PC-9 (cell line): ENCODE results near the gene ARHGAP26. TPM values are rescaled to one million over a fixed set of nuclear protein-coding genes. Genes with fewer than 3 reads are reported as not detected.

ENCODE experiments used
- BruUV-seq: library from RNA; stranded (reverse); fragments of 400-500 nt; replicated peaks from 2 replicates; lab custom pipeline; 2021; lab: Mats Ljungman, UMichigan
- CTCF ChIA-PET: fragments of 300-600 bp; sonication (Branson Sonifier 250); formaldehyde crosslinking; loops from one replicate; lab custom pipeline; 2022; ENCODE audit warnings: antibody characterized with exemption; lab: Charles Lee
- POLR2A ChIA-PET: fragments of 300-600 bp; sonication (Branson Sonifier 250); formaldehyde crosslinking; loops from one replicate; lab custom pipeline; 2022; ENCODE audit warnings: antibody characterized with exemption; ENCODE audit not compliant: unreplicated experiment; lab: Charles Lee
- DNase-seq, 2 experiments: peaks; one replicate each; pipeline versions ENCODE4 v3.0.0 to v3.0.0-alpha.2; 2015 to 2022; ENCODE audit warnings: mixed read lengths in 1 of 2
- H2AFZ ChIP-seq: fragments of 200-600 bp; sonication (generic); 2 replicates; pipeline ENCODE4 v1.8.1; 2017; ENCODE audit warnings: antibody characterized with exemption
- H3F3A ChIP-seq: fragments of 200-600 bp; sonication (generic); 2 replicates; pipeline ENCODE4 v1.8.1; 2017; ENCODE audit warnings: antibody characterized with exemption, mild to moderate bottlenecking, low read depth; ENCODE audit not compliant: insufficient read depth
- H3K27ac ChIP-seq: fragments of 200-600 bp; sonication (generic); 2 replicates; pipeline ENCODE4 v1.6.1; 2016; ENCODE audit warnings: mixed run types
- H3K27me3 ChIP-seq: fragments of 200-600 bp; sonication (generic); 2 replicates; pipeline ENCODE4 v1.6.1; 2016; ENCODE audit warnings: low read depth, mixed run types; ENCODE audit not compliant: insufficient read depth
- H3K36me3 ChIP-seq: fragments of 200-600 bp; sonication (generic); 2 replicates; pipeline ENCODE4 v1.6.1; 2016; ENCODE audit warnings: low read depth, mixed run types
- H3K4me1 ChIP-seq: fragments of 200-600 bp; sonication (generic); replicated peaks from 2 replicates; pipeline ENCODE4 v1.6.1; 2016; ENCODE audit warnings: mixed run types; ENCODE audit not compliant: insufficient read depth
- H3K4me2 ChIP-seq: fragments of 200-600 bp; sonication (generic); 2 replicates; pipeline ENCODE4 v1.6.1; 2017; ENCODE audit warnings: mixed run types
- H3K4me3 ChIP-seq: fragments of 200-600 bp; sonication (generic); 2 replicates; pipeline ENCODE4 v1.6.1; 2016; ENCODE audit warnings: mixed run types
- H3K79me2 ChIP-seq: fragments of 200-600 bp; sonication (generic); 2 replicates; pipeline ENCODE4 v1.6.1; 2017; ENCODE audit warnings: low read depth, mixed run types
- H3K9me2 ChIP-seq: fragments of 200-600 bp; sonication (generic); 2 replicates; pipeline ENCODE4 v1.8.1; 2017; ENCODE audit warnings: mild to moderate bottlenecking; ENCODE audit not compliant: insufficient read depth
- H3K9me3 ChIP-seq: fragments of 200-600 bp; sonication (generic); 2 replicates; pipeline ENCODE4 v1.8.1; 2016; ENCODE audit warnings: low read depth; ENCODE audit not compliant: insufficient read depth
- H4K20me1 ChIP-seq: fragments of 200-600 bp; sonication (generic); 2 replicates; pipeline ENCODE4 v1.8.1; 2017; ENCODE audit not compliant: insufficient read depth
- CTCF ChIP-seq: fragments of 200-600 bp; sonication (generic); conservative IDR thresholded peaks from 2 replicates; pipeline ENCODE4 v1.6.1; 2017; ENCODE audit warnings: mixed run types, antibody characterized with exemption, mild to moderate bottlenecking, moderate library complexity
- EZH2 ChIP-seq: fragments of 200-600 bp; sonication (generic); IDR thresholded peaks from 2 replicates; pipeline ENCODE4 v1.8.0; 2017; ENCODE audit warnings: antibody characterized with exemption, low read depth
- intact Hi-C: fragments of 100-400 bp; cut with micrococcal nuclease; formaldehyde crosslinking; loops from one replicate; pipeline ENCODE4 v1.10.0; 2022; ENCODE audit not compliant: unreplicated experiment
- total RNA-seq: library from RNA; stranded (reverse); gene quantifications from 2 replicates; pipeline ENCODE4 v1.2.3, GENCODE V29; 2021

Gene ARHGAP26
- total RNA-seq, 1 experiment from 2014 or later: 29.7 TPM

- Histone ChIP-seq H3K27me3 (no peaks in the 10 kb centered on the region), H3K9me3 (no peaks in the 10 kb centered on the region), H3K79me2 (no peaks in the 10 kb centered on the region), H3K4me1 (no peaks in the 10 kb centered on the region), H2AFZ (no peak overlapping the region), H3K36me3 (peaks cover 14% of the 10 kb centered on the region), H3F3A (no peaks in the 10 kb centered on the region), H4K20me1 (no peaks in the 10 kb centered on the region), H3K27ac (no peak overlapping the region), H3K4me3 (no peak overlapping the region), H3K9me2 (no peaks in the 10 kb centered on the region), H3K4me2 (no peak overlapping the region)
- DNase-seq: no peak
- BruUV-seq: no TSS peak
- POLR2A ChIA-PET: no interaction called here
- CTCF ChIA-PET: no interaction called here
- intact Hi-C loops: no loop called here
- no peak for TF ChIP-seq CTCF
- no peak for TF ChIP-seq EZH2
Measured at GRCh38 chr5:143040622-143041021, 270.4 kb downstream of the ARHGAP26 start.

- CTCF ChIA-PET: interaction anchor here (0.7 kb wide), 1 partner anchor 98 kb away, joined by 7 read pairs; no protein-coding TSS in a partner anchor
- Histone ChIP-seq H3K27ac (no peak overlapping the region), H3K4me1 (no peaks in the 10 kb centered on the region), H4K20me1 (no peaks in the 10 kb centered on the region), H3K36me3 (peaks cover 14% of the 10 kb centered on the region), H3K4me2 (no peak overlapping the region), H3K9me2 (no peaks in the 10 kb centered on the region), H2AFZ (no peak overlapping the region), H3K79me2 (no peaks in the 10 kb centered on the region), H3F3A (no peaks in the 10 kb centered on the region), H3K9me3 (no peaks in the 10 kb centered on the region), H3K4me3 (no peak overlapping the region), H3K27me3 (no peaks in the 10 kb centered on the region)
- POLR2A ChIA-PET: no interaction called here
- no TSS peak for BruUV-seq
- intact Hi-C loops: no loop called here
- TF ChIP-seq CTCF (no peak), EZH2 (no peak)
- DNase-seq: no peak
Measured at GRCh38 chr5:143041461-143041860, 271.3 kb downstream of the ARHGAP26 start.

GRCh38 chr5:143041972-143042770 is 272.0 kb downstream of the ARHGAP26 start:
- Histone ChIP-seq H3K4me3 (no peak overlapping the region), H2AFZ (no peak overlapping the region), H3K9me3 (no peaks in the 10 kb centered on the region), H3K79me2 (no peaks in the 10 kb centered on the region), H3K4me2 (no peak overlapping the region), H4K20me1 (no peaks in the 10 kb centered on the region), H3K4me1 (no peaks in the 10 kb centered on the region), H3K27me3 (no peaks in the 10 kb centered on the region), H3K9me2 (no peaks in the 10 kb centered on the region), H3F3A (no peaks in the 10 kb centered on the region), H3K36me3 (peaks cover 14% of the 10 kb centered on the region), H3K27ac (no peak overlapping the region)
- ChIA-PET CTCF (interaction anchor here (0.6 kb wide), 1 partner anchor 243 kb away, joined by 18 read pairs; no protein-coding TSS in a partner anchor), POLR2A (no interaction called here)
- TF ChIP-seq CTCF (no peak), EZH2 (no peak)
- intact Hi-C loops: no loop called here
- BruUV-seq: no TSS peak
- no peak for DNase-seq
